ACC112 (cell line): Measurements from ENCODE around the gene PRR14.
"Not testable (repeated sequence)": the region's sequence is repeated elsewhere in the genome, so short reads cannot be mapped to it uniquely, and the experiment has no call there.

Experiments used
- H2AFZ ChIP-seq: fragments of 200-600 bp; sonication (generic); one replicate; pipeline ENCODE4 v1.6.0; 2017; ENCODE audit warnings: antibody characterized with exemption, low read length; ENCODE audit not compliant: unreplicated experiment
- H3K27ac ChIP-seq: fragments of 200-600 bp; sonication (generic); 2 replicates; pipeline ENCODE4 v1.5.1; 2014; ENCODE audit warnings: low read depth, mild to moderate bottlenecking, antibody characterized with exemption, low read length, moderate library complexity
- H3K27me3 ChIP-seq: fragments of 200-600 bp; sonication (generic); 2 replicates; pipeline ENCODE4 v1.6.1; 2014; ENCODE audit warnings: mild to moderate bottlenecking, antibody characterized with exemption, low read length, moderate library complexity, mixed read lengths; ENCODE audit not compliant: insufficient read depth
- H3K36me3 ChIP-seq: fragments of 200-600 bp; sonication (generic); 2 replicates; pipeline ENCODE4 v1.6.1; 2016; ENCODE audit warnings: mild to moderate bottlenecking, antibody characterized with exemption, low read length, moderate library complexity, mixed read lengths; ENCODE audit not compliant: insufficient read depth
- H3K4me1 ChIP-seq: fragments of 200-600 bp; sonication (generic); one replicate; pipeline ENCODE4 v1.6.1; 2016; ENCODE audit warnings: low read length, mixed read lengths; ENCODE audit not compliant: insufficient read depth, unreplicated experiment, control insufficient read depth
- H3K4me3 ChIP-seq: fragments of 200-600 bp; sonication (generic); 2 replicates; pipeline ENCODE4 v1.5.1; 2014; ENCODE audit warnings: mild to moderate bottlenecking, low read depth, low read length
- H3K79me2 ChIP-seq: fragments of 200-600 bp; sonication (generic); one replicate; pipeline ENCODE4 v1.6.0; 2016; ENCODE audit warnings: low read length; ENCODE audit not compliant: control insufficient read depth, unreplicated experiment, insufficient read depth

PRR14 gene

DNA sequence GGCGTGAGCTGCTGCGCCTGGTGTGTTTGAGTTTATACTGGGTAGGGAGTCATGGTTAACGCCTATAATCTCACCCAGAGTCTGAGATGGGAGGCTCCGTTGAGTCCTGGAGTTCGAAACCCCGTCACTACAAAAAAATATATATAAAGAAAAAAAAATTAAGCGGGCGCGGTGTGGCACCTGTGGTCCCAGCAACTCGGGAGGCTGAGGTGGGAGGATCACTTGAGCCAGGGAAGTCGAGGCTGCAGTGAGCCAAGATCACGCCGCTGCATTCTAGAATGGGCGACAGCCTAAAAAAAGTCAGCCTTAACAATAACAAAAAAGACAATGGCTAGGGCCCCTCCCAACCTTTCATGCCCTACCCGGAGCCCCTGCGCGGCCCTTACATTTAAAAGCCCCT is 17.2 kb upstream of the PRR14 start:
- no peaks in the 10 kb centered on the region for H3K36me3 ChIP-seq
- H3K27me3 ChIP-seq, result no peaks in the 10 kb centered on the region
- H3K27ac ChIP-seq, result peak overlapping the region; percentile 65
- peaks cover 5% of the 10 kb centered on the region for H3K4me1 ChIP-seq
- peak overlapping the region; percentile 76 for H2AFZ ChIP-seq
- peaks cover 11% of the 10 kb centered on the region for H3K79me2 ChIP-seq
- peak overlapping the region; percentile 92 for H3K4me3 ChIP-seq

- Histone ChIP-seq H3K27me3 (no peaks in the 10 kb centered on the region), H2AFZ (no peak overlapping the region), H3K4me3 (no peak overlapping the region), H3K4me1 (peaks cover 5% of the 10 kb centered on the region), H3K79me2 (peaks cover 11% of the 10 kb centered on the region), H3K27ac (no peak overlapping the region), H3K36me3 (no peaks in the 10 kb centered on the region)
Observed at GRCh38 chr16:30636599-30636998, 14.2 kb upstream of the PRR14 start.

DNA sequence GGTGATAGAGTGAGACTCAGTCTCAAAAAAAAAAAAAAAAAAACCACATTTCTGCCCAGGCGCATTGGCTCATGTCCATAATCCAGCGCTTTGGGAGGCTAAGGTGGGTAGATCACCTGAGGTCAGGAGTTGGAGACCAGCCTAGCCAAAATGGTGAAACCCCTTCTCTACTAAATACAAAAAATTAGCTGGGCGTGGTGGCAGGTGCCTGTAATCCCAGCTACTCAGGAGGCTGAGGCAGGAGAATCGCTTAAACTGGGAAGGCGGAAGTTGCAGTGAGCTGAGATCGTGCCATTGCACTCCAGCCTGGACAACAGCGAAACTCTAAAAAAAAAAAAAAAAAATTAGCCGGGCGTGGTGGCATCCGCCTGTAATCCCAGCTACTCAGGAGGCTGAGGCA is 13.6 kb upstream of the PRR14 start:
- peaks cover 11% of the 10 kb centered on the region for H3K79me2 ChIP-seq
- H3K4me1 ChIP-seq, H3K27me3 ChIP-seq: not testable (repeated sequence)

GRCh38 chr16:30637944-30638343 is 12.8 kb upstream of the PRR14 start:
- Histone ChIP-seq H3K4me3 (no peak overlapping the region), H3K4me1 (peaks cover 5% of the 10 kb centered on the region), H3K27me3 (no peaks in the 10 kb centered on the region), H3K27ac (no peak overlapping the region), H3K79me2 (peaks cover 11% of the 10 kb centered on the region), H3K36me3 (no peaks in the 10 kb centered on the region), H2AFZ (no peak overlapping the region)

More for the DNA sequence above, 13.6 kb upstream of the PRR14 start:
- not testable (repeated sequence) for H3K36me3 ChIP-seq, H2AFZ ChIP-seq, H3K4me3 ChIP-seq, H3K27ac ChIP-seq

DNA sequence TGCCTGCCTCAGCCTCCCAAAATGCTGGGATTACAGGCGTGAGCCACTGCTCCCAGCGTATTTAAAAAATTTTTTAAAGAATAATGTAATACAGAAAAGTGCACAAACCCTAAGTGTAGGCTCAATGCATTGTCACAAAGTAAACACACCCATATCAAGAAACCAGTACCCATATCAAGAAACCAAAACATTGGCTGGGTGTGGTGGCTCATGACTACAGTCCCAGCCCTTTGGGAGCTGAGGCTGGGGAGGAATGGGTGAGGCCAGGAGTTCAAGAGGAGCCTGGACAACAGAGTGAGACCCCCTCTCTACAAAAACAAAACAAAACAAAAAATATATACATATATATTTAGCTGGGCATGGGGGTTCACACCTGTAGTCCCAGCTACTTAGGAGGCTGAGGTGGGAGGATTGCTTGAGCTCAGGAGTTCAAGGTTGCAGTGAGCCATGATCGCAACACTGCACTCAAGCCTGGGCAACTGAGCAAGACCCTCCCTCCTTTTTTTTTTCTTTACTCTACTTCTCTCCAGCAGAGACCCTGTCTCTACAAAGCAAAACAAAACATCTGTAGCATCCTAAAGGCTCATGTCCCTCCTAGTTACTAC is 9.3 kb upstream of the PRR14 start:
- no peak overlapping the region for H2AFZ ChIP-seq

GRCh38 chr16:30644334-30644830 is 6.4 kb upstream of the PRR14 start:
- Histone ChIP-seq H3K79me2 (no peaks in the 10 kb centered on the region), H3K27ac (no peak overlapping the region), H2AFZ (no peak overlapping the region), H3K4me1 (no peaks in the 10 kb centered on the region), H3K36me3 (no peaks in the 10 kb centered on the region), H3K27me3 (no peaks in the 10 kb centered on the region), H3K4me3 (no peak overlapping the region)

More for the DNA sequence above, 9.3 kb upstream of the PRR14 start:
- Histone ChIP-seq H3K79me2 (no peaks in the 10 kb centered on the region), H3K4me3 (no peak overlapping the region), H3K4me1 (no peaks in the 10 kb centered on the region), H3K36me3 (no peaks in the 10 kb centered on the region), H3K27me3 (no peaks in the 10 kb centered on the region), H3K27ac (no peak overlapping the region)

GRCh38 chr16:30645727-30646126 is 5.0 kb upstream of the PRR14 start:
- Histone ChIP-seq H3K27ac (no peak overlapping the region), H3K4me3 (no peak overlapping the region), H3K36me3 (no peaks in the 10 kb centered on the region), H2AFZ (no peak overlapping the region), H3K79me2 (no peaks in the 10 kb centered on the region), H3K4me1 (no peaks in the 10 kb centered on the region), H3K27me3 (no peaks in the 10 kb centered on the region)

DNA sequence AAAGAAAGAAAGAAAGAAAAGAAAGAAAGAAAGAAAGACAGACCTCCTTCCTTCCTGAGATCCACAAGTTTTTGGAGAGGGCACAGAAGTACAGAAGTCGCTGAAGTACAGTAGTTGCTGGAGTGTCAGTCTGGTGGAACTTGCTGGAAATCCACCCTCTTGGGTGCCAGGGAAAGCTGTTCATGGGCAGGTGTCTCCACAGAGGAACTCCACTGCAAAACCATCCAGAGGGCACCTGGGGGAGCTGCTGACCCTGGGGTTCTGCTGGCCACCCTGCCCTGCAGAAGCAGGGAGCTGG is 3.5 kb upstream of the PRR14 start:
- H3K4me1 ChIP-seq, result peaks cover 2% of the 10 kb centered on the region
- no peak overlapping the region for H2AFZ ChIP-seq
- H3K4me3 ChIP-seq, result no peak overlapping the region
- H3K79me2 ChIP-seq, result peaks cover 7% of the 10 kb centered on the region
- H3K36me3 ChIP-seq, result no peaks in the 10 kb centered on the region
- no peaks in the 10 kb centered on the region for H3K27me3 ChIP-seq
- H3K27ac ChIP-seq, result no peak overlapping the region

DNA sequence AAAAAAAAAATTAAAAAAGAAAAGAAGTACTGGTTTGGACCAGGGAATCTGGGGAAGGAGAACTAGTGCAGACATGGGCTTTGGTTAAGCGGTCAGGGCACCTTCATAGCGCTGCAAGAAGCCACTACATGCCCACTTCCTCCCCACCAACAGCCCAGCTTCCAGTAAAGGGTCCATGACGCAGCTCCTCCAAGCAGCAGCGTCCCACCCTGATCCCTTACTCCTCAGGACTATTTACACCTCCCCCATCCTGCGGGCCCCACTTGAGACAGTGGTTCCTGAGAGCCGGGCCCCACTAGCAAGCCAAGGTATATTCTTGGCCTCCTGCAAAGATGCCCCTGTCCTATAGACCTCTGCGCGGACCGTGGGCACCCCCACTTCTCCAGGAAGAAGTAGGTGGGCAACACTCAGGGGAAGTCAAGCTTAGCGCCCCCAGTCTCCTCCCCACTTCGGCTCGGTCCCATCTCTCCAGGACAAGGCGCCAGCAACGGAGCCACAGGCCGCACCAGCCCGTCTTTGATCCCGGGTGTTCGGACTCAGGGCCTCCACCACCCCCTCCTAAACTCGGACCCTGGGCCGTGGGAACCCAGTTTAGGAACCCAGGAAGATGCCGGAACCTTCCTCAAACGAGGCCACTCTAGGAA is 913 bp upstream of the PRR14 start:
- H3K27ac ChIP-seq, result peak overlapping the region; percentile 69
- H3K4me3 ChIP-seq, result peak overlapping the region; percentile 100
- no peaks in the 10 kb centered on the region for H3K27me3 ChIP-seq
- H3K4me1 ChIP-seq, result peaks cover 6% of the 10 kb centered on the region
- H3K79me2 ChIP-seq, result peaks cover 8% of the 10 kb centered on the region
- H2AFZ ChIP-seq, result peak overlapping the region; percentile 100
- H3K36me3 ChIP-seq, result no peaks in the 10 kb centered on the region

DNA sequence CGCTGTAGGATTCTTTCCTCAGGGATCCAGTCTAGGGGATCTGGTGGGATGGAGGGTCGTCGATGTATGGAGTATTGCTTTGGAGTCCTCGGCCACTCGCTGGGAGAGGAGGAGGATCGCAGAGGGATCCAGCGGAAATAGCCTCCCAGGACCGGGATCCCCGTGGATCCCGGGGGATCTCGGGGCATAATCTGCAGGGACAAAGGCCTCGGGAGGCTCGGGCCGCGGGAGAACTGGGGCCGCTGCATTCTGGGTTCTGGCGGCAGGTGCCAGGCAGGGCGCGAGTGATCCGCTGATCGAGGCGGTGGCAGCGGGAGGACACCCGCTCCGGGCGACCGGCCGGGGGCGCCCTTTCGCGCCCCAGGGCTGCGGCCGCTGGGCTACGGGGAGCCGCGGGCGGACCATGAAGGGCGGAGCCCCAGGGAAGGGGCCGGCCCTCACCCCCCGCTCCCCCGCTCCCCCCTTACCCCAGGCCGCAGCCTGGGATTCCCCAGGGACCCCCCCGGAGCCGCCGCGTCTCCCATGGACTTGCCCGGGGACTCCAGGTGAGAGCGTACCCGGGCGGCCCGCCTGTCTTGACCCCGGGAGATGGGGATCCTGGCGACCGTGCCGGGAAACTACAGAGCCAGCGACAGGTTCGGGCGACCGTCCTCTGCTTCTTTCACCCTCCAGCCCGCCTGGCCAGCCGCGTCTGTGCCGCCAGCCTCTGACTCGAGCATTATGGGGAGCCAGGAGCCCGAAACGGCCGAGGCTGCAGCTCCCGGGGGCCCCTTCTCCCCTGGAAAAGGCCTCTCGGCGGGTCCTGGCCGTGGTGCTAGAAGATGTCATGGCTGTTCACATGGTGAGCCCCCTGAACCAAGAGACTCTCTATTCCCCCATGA is 604 bp downstream of the PRR14 start:
- H3K27ac ChIP-seq, result peak overlapping the region; percentile 78
- H3K4me3 ChIP-seq, result peak overlapping the region; percentile 100
- H3K36me3 ChIP-seq, result no peaks in the 10 kb centered on the region; the same call in 1 of the 2 replicates
- peak overlapping the region; percentile 96 for H2AFZ ChIP-seq
- H3K79me2 ChIP-seq, result peaks cover 8% of the 10 kb centered on the region
- no peaks in the 10 kb centered on the region for H3K27me3 ChIP-seq
- peaks cover 6% of the 10 kb centered on the region for H3K4me1 ChIP-seq
